Breast epithelium (tissue), 4 donors: ENCODE measurements around the gene ALDH3A1. TPM values are rescaled to one million over a fixed set of nuclear protein-coding genes. Genes with fewer than 3 reads are reported as not detected.
A peak's percentile ranks its signal among the peaks of the same experiment; 100 is the strongest.

ENCODE experiments used
- DNase-seq, 2 donors: peaks; one replicate each; pipeline ENCODE4 v3.0.0-alpha.2; 2019; ENCODE audit warnings: low spot score in 2 of 2
- H3K27ac ChIP-seq, 2 donors: fragments of 200-600 bp; sonication (generic) in 1 of 2; one replicate each; pipeline ENCODE4 v1.5.1; 2016 to 2019; ENCODE audit warnings: mild to moderate bottlenecking in 1 of 2
- H3K27me3 ChIP-seq, 2 donors: fragments of 200-600 bp; sonication (generic) in 1 of 2; one replicate each; pipeline versions ENCODE4 v1.5.1 to v1.6.0; 2017 to 2019; ENCODE audit warnings: control low read depth in 1 of 2, mild to moderate bottlenecking in 1 of 2
- H3K36me3 ChIP-seq: fragments of 200-600 bp; one replicate; pipeline ENCODE4 v1.5.1; 2019
- H3K4me1 ChIP-seq, 2 donors: fragments of 200-600 bp; sonication (generic); one replicate each; pipeline ENCODE4 v1.5.1; 2016 to 2019; ENCODE audit warnings: control low read depth in 1 of 2
- H3K4me3 ChIP-seq, 3 donors: fragments of 200-600 bp; sonication (generic); 1 replicate in 2 of 3; 2 replicates in 1 of 3; pipeline ENCODE4 v1.5.1; 2016 to 2019; ENCODE audit warnings: mild to moderate bottlenecking in 3 of 3, moderate library complexity in 2 of 3
- H3K9me3 ChIP-seq, 2 donors: fragments of 200-600 bp; sonication (generic) in 1 of 2; one replicate each; pipeline ENCODE4 v1.5.1; 2016 to 2019; ENCODE audit warnings: control low read depth in 1 of 2
- POLR2A ChIP-seq: fragments of 450-650 bp; IDR thresholded peaks from one replicate; pipeline ENCODE4 v1.6.1; 2016; ENCODE audit warnings: antibody characterized with exemption, mild to moderate bottlenecking, moderate library complexity
- POLR2AphosphoS5 ChIP-seq, 3 donors: sonication (generic); formaldehyde crosslinking; IDR thresholded peaks; one replicate each; pipeline ENCODE4 v1.6.1; 2017; ENCODE audit warnings: antibody characterized with exemption in 3 of 3
- intact Hi-C: fragments of 100-400 bp; cut with DNase I; formaldehyde crosslinking; loops from one replicate; pipeline ENCODE4 v1.15.1; 2023; ENCODE audit warnings: low total_unique reads
- total RNA-seq, 3 donors: library from RNA; depleted of rRNA; stranded (reverse); fragments of >200 nt; gene quantifications; one replicate each; pipeline ENCODE4 v1.1.0, GENCODE V29; 2016
- TF ChIP-seq, protein P1 (sequence below), 3 donors: fragments of 450-650 bp; IDR thresholded peaks; one replicate each; pipeline ENCODE4 v1.5.1; 2016 to 2017; ENCODE audit warnings: antibody characterized with exemption in 3 of 3, mild to moderate bottlenecking in 3 of 3, moderate library complexity in 3 of 3

Gene ALDH3A1
- total RNA-seq, 3 donors from 2014 or later, result 1.1 to 5.6 (median 2.0) TPM

DNA sequence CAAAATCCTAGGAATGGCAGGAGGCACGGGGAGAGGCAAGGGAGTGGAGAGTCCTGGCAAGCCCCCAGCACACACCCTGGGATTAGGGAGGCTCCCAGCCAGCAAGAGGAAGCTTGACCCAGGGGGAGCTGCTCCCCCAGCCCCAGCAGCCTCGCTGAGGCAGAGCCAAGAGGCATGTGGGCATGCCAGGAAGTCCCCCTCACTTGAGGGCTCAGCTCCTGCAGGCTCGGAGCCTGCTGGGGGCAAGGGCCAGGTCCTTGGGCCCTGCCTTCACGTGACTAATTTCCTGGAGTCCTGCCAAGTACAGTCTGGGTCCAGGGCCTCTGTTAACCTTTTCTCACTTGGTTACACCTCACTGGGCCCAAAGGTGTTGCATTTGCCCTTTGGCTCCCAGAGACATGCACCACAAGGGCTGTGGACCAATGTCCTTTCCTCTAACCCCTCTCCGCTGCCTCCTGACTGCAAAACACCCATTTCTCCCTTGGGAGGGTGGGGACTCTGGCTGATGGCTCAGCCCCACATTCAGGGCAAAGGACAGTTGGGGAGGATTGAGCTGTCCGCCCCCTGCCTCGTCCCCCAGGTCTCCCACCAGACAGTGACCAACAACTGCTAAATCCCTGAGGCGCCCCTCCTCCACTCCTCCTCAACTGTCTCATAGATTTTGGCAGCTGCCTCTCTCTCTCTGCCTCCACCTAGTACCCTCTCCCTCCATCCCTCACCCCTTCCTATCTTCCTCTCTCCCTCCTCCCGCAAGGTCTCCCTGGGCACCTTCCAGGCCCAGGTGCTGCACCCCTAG is 27.3 kb downstream of the ALDH3A1 start:
- H3K27me3 ChIP-seq, result no peaks in the 10 kb centered on the region
- no peaks in the 10 kb centered on the region for H3K9me3 ChIP-seq
- H3K4me3 ChIP-seq, result no peak overlapping the region
- H3K27ac ChIP-seq, result no peak overlapping the region
- intact Hi-C loops, result no loop called here
- H3K4me1 ChIP-seq, result peaks cover 0 to 3% of the 10 kb centered on the region in 2 donors
- TF ChIP-seq POLR2A, result no peak
- no peak for TF ChIP-seq POLR2AphosphoS5 (IDR thresholded peaks at IDR 0.05)
- TF ChIP-seq, protein P1, sequence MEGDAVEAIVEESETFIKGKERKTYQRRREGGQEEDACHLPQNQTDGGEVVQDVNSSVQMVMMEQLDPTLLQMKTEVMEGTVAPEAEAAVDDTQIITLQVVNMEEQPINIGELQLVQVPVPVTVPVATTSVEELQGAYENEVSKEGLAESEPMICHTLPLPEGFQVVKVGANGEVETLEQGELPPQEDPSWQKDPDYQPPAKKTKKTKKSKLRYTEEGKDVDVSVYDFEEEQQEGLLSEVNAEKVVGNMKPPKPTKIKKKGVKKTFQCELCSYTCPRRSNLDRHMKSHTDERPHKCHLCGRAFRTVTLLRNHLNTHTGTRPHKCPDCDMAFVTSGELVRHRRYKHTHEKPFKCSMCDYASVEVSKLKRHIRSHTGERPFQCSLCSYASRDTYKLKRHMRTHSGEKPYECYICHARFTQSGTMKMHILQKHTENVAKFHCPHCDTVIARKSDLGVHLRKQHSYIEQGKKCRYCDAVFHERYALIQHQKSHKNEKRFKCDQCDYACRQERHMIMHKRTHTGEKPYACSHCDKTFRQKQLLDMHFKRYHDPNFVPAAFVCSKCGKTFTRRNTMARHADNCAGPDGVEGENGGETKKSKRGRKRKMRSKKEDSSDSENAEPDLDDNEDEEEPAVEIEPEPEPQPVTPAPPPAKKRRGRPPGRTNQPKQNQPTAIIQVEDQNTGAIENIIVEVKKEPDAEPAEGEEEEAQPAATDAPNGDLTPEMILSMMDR (IDR thresholded peaks at IDR 0.05), result no peak
- no peak for DNase-seq
- no peaks in the 10 kb centered on the region for H3K36me3 ChIP-seq

DNA sequence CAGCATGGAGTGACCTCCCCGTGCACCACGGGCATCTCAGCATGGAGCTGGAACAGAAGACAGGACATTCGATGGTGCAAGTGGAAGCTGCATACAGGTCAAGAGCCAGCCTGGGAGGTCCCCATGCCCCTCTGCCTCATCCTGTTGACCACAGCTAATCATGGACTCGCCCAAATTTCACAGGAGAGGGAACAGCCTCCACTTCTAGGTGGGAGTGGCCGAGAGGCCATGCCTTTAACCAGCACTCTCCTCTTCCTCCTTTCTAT is 28.0 kb downstream of the ALDH3A1 start:
- H3K9me3 ChIP-seq, result no peaks in the 10 kb centered on the region
- no peak overlapping the region for H3K4me3 ChIP-seq
- intact Hi-C loops, result no loop called here
- no peaks in the 10 kb centered on the region for H3K27me3 ChIP-seq
- peaks cover 0 to 3% of the 10 kb centered on the region in 2 donors for H3K4me1 ChIP-seq
- TF ChIP-seq, protein P1 (IDR thresholded peaks at IDR 0.05), result no peak
- TF ChIP-seq POLR2A, result no peak
- no peak for TF ChIP-seq POLR2AphosphoS5 (IDR thresholded peaks at IDR 0.05)
- DNase-seq, result no peak
- no peak overlapping the region for H3K27ac ChIP-seq
- no peaks in the 10 kb centered on the region for H3K36me3 ChIP-seq

DNA sequence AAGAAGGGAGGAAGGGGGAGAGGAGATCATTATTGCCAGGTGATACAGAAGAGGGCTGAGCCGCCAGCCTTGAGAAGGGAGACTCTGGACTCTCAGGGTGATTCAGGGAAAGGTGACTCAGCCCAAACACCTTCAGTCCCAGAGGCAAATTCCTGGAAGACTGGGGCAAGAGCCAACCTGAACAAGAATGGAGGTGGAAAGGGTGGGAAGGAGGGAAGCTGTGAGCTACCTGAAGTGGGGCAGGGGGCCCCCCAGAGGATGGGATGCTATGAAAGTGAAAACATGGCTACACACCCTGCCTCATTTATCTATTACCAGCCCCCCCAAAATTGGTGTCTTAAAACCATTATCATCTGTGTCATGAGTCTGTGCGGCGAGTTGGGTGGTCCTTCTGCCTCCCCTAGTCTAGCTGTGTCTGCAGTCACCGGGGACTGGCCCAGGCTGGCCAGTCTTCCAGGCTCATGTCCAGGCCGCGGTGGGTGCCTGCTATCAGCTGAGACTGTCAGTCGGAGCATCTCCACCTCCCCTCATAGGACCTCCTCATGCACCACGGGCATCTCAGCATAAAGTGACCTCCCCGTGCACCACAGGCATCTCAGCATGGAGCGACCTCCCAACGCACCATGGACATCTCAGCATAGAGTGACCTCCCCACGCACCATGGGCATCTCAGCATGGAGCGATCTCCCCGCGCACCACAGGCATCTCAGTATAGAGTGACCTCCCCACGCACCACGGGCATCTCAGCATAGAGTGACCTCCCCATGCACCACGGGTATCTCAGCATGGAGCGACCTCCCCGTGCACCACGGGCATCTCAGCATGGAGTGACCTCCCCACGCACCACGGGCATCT is 28.5 kb downstream of the ALDH3A1 start:
- Histone ChIP-seq H3K36me3 (no peaks in the 10 kb centered on the region), H3K27me3 (no peaks in the 10 kb centered on the region), H3K27ac (peak overlapping the region in 1 of 2 donors; percentile 25), H3K4me1 (peaks cover 0 to 3% of the 10 kb centered on the region in 2 donors), H3K4me3 (no peak overlapping the region), H3K9me3 (no peaks in the 10 kb centered on the region)
- peak in 1 of 2 donors; percentile 50 for DNase-seq
- TF ChIP-seq POLR2AphosphoS5 (IDR thresholded peaks at IDR 0.05) (no peak), POLR2A (no peak)
- TF ChIP-seq, protein P1 (IDR thresholded peaks at IDR 0.05), result no peak
- intact Hi-C loops, result no loop called here

DNA sequence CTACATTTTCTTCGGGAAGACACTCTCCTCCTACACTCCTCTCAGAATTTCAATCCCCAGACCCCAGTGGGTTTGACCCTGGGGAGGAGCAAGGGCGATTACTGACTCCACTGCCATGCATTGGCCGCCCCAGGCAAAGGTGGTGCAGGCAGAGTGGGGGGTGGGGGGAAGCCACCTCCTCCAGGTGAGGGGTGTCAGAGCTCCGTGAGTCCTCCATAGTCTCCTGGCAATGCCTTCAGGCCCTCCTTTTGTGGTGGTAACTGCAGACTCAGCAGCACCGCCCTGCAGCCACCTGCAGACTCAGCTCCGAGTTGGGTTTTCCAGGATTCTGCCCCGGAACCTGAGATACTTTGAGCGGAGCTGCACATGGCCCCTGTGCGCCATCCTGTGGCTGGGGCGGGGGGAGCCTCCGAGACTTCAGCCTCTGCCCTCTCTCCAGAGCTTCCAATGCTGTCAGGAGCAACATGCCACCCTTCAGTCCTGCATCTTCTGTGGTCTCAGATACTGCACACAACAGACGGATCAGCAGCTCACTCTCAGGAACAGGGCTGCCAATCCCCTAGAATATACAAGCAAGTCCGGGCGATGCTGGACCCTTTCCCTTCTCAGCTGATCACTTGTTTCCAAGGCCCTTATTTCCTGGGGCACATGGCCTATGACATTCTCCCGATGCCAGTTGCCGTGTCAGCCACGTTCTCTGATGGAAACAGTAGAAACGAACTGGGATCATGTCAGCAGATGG is 29.3 kb downstream of the ALDH3A1 start:
- Histone ChIP-seq H3K4me1 (no peaks in the 10 kb centered on the region), H3K27me3 (no peaks in the 10 kb centered on the region), H3K4me3 (no peak overlapping the region), H3K36me3 (no peaks in the 10 kb centered on the region), H3K9me3 (no peaks in the 10 kb centered on the region), H3K27ac (peak overlapping the region in 1 of 2 donors; percentile 40)
- TF ChIP-seq, protein P1 (IDR thresholded peaks at IDR 0.05), result no peak
- no peak for DNase-seq
- intact Hi-C loops, result loop anchor here (1.0 kb wide), 1 partner anchor 24 kb away; no protein-coding TSS in a partner anchor
